Stimulated activated CD8-positive, alpha-beta memory T cell treated with anti-CD3 and anti-CD28 coated beads, Interleukin-12 subunit alpha, Interleukin-12 subunit beta, amount 100 ng/mL, for 24 hours (primary cell): Measurements from ENCODE around the gene PGS1.

ENCODE experiments used
- DNase-seq: peaks from one replicate; pipeline ENCODE4 v3.0.0-alpha.2; 2020; ENCODE audit errors: extremely low read depth

Gene PGS1

DNA sequence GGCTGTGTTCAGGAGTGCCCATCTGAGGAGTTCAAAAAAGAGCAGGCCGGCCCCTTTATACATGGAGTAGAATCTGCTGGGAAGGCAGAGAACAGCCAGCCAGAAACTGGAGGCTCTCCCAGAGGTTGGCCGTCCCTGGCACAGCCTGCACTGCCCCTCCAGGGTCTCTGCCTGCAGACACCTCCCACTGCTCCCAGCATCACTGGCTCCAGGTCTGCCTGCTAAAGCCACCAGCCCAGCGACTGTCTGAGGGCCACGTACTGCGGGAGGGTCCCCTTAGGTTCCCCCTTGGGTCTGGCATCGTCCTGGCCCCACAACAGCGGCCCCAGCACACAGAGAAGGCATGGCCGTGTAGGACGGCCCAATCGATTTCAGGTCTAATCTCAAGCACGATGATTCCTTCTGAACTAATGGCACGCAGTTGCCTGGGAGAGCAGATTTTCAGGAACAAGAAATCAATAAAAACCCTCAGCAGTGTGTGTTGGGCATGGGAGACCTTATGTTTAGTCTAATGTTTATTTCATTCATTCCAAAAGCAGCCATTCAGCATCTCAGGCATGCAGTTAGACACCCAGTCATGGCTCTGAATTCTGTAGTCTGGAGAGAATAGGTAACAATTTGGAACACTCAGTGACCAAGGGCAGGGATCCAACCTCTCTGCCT is 95.6 kb downstream of the PGS1 start:
- DNase-seq, result no peak
